ENCODE data around the gene RASSF6. TPM values are rescaled to one million over a fixed set of nuclear protein-coding genes. Genes with fewer than 3 reads are reported as not detected.
"Not testable (repeated sequence)": the region's sequence is repeated elsewhere in the genome, so short reads cannot be mapped to it uniquely, and the experiment has no call there.

Gene RASSF6
- total RNA-seq, 1 experiment from 2014 or later, result 2.4 TPM

- no peaks in the 10 kb centered on the region for H3K4me1 ChIP-seq
- CTCF ChIA-PET, result interaction anchor here (1.0 kb wide), 1 partner anchor 307 kb away, joined by 3 read pairs; no protein-coding TSS in a partner anchor
- no peaks in the 10 kb centered on the region for H3K9me3 ChIP-seq
- TF ChIP-seq, protein P1, sequence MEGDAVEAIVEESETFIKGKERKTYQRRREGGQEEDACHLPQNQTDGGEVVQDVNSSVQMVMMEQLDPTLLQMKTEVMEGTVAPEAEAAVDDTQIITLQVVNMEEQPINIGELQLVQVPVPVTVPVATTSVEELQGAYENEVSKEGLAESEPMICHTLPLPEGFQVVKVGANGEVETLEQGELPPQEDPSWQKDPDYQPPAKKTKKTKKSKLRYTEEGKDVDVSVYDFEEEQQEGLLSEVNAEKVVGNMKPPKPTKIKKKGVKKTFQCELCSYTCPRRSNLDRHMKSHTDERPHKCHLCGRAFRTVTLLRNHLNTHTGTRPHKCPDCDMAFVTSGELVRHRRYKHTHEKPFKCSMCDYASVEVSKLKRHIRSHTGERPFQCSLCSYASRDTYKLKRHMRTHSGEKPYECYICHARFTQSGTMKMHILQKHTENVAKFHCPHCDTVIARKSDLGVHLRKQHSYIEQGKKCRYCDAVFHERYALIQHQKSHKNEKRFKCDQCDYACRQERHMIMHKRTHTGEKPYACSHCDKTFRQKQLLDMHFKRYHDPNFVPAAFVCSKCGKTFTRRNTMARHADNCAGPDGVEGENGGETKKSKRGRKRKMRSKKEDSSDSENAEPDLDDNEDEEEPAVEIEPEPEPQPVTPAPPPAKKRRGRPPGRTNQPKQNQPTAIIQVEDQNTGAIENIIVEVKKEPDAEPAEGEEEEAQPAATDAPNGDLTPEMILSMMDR (IDR thresholded peaks at IDR 0.05; ENCODE audit: insufficient read depth in 1 of 2, low read depth in 1 of 2, low read length in 1 of 2, severe bottlenecking in 1 of 2, unreplicated experiment in 1 of 2), result no peak
- BruUV-seq (replicated peaks), result no TSS peak
- H3K27me3 ChIP-seq (replicated peaks; ENCODE audit: control insufficient read depth, insufficient read depth, low read length), result no peaks in the 10 kb centered on the region
- H3K4me3 ChIP-seq (ENCODE audit: low read depth, low read length), result no peak overlapping the region
- H3K9me3 Mint-ChIP-seq (ENCODE audit: unreplicated experiment), result no peaks in the 10 kb centered on the region
- H3K36me3 Mint-ChIP-seq (ENCODE audit: insufficient read depth, unreplicated experiment), result no peaks in the 10 kb centered on the region
- intact Hi-C loops (cut with micrococcal nuclease; ENCODE audit: unreplicated experiment), result no loop called here
- no peaks in the 10 kb centered on the region for H3K36me3 ChIP-seq (ENCODE audit: control insufficient read depth, insufficient read depth, low read length)
- POLR2A ChIA-PET, result no interaction called here
- no peaks in the 10 kb centered on the region for H3K27me3 Mint-ChIP-seq (ENCODE audit: insufficient read depth, unreplicated experiment)
- H3K4me3 Mint-ChIP-seq (ENCODE audit: unreplicated experiment), result no peak overlapping the region
- no peak overlapping the region for H3K27ac Mint-ChIP-seq (ENCODE audit: unreplicated experiment)
- DNase-seq, result no peak
- H3K4me1 Mint-ChIP-seq (ENCODE audit: low read depth, unreplicated experiment), result no peaks in the 10 kb centered on the region
Observed at GRCh38 chr4:73648478-73648877, 28.2 kb upstream of the RASSF6 start.

DNA sequence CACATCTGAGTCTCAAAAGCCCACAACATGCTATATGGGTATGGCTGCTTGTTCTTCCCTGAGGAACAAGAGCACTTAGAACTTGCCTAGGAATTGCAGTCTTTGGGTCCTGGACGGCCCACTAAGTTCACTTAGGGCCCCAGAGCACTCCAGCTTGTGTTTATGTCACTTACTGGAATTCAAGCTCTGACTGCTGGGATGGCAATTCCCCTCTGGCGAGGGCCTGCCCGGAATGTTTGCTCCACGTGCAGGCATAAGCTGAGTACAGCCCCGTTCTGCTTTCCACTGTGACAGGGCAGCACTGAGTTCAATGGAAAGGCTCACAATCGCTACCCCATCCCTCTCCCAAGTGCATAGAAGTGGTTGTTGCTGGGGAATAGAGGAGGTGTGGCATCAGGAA is 25.9 kb upstream of the RASSF6 start:
- Mint-ChIP-seq H3K27ac (ENCODE audit: unreplicated experiment) (no peak overlapping the region), H3K4me1 (ENCODE audit: low read depth, unreplicated experiment) (no peaks in the 10 kb centered on the region), H3K27me3 (ENCODE audit: insufficient read depth, unreplicated experiment) (peaks cover 7% of the 10 kb centered on the region), H3K9me3 (ENCODE audit: unreplicated experiment) (no peaks in the 10 kb centered on the region), H3K4me3 (ENCODE audit: unreplicated experiment) (no peak overlapping the region), H3K36me3 (ENCODE audit: insufficient read depth, unreplicated experiment) (no peaks in the 10 kb centered on the region)
- POLR2A ChIA-PET, result no interaction called here
- intact Hi-C loops (cut with micrococcal nuclease; ENCODE audit: unreplicated experiment), result no loop called here
- H3K36me3 ChIP-seq (ENCODE audit: control insufficient read depth, insufficient read depth, low read length), result no peaks in the 10 kb centered on the region
- H3K9me3 ChIP-seq, result no peaks in the 10 kb centered on the region
- no peaks in the 10 kb centered on the region for H3K27me3 ChIP-seq (replicated peaks; ENCODE audit: control insufficient read depth, insufficient read depth, low read length)
- no peak overlapping the region for H3K4me3 ChIP-seq (ENCODE audit: low read depth, low read length)
- CTCF ChIA-PET, result no interaction called here
- BruUV-seq (replicated peaks), result no TSS peak
- no peaks in the 10 kb centered on the region for H3K4me1 ChIP-seq
- TF ChIP-seq, protein P1 (IDR thresholded peaks at IDR 0.05; ENCODE audit: insufficient read depth in 1 of 2, low read depth in 1 of 2, low read length in 1 of 2, severe bottlenecking in 1 of 2, unreplicated experiment in 1 of 2), result no peak
- DNase-seq, result no peak

GRCh38 chr4:73631565-73632226 is 11.5 kb upstream of the RASSF6 start:
- Mint-ChIP-seq H3K27ac (ENCODE audit: unreplicated experiment) (no peak overlapping the region), H3K36me3 (ENCODE audit: insufficient read depth, unreplicated experiment) (no peaks in the 10 kb centered on the region), H3K9me3 (ENCODE audit: unreplicated experiment) (peaks cover 7% of the 10 kb centered on the region), H3K4me3 (ENCODE audit: unreplicated experiment) (no peak overlapping the region), H3K4me1 (ENCODE audit: low read depth, unreplicated experiment) (no peaks in the 10 kb centered on the region), H3K27me3 (ENCODE audit: insufficient read depth, unreplicated experiment) (peaks cover 14% of the 10 kb centered on the region)
- Histone ChIP-seq H3K27me3 (replicated peaks; ENCODE audit: control insufficient read depth, insufficient read depth, low read length) (no peaks in the 10 kb centered on the region), H3K9me3 (0 out of 2 replicates have a peak, but pooled peaks cover 3% of the 10 kb centered on the region), H3K4me1 (no peaks in the 10 kb centered on the region), H3K36me3 (ENCODE audit: control insufficient read depth, insufficient read depth, low read length) (no peaks in the 10 kb centered on the region), H3K4me3 (ENCODE audit: low read depth, low read length) (no peak overlapping the region)
- intact Hi-C loops (cut with micrococcal nuclease; ENCODE audit: unreplicated experiment), result no loop called here
- CTCF ChIA-PET, result no interaction called here
- POLR2A ChIA-PET, result no interaction called here
- TF ChIP-seq, protein P1 (IDR thresholded peaks at IDR 0.05; ENCODE audit: insufficient read depth in 1 of 2, low read depth in 1 of 2, low read length in 1 of 2, severe bottlenecking in 1 of 2, unreplicated experiment in 1 of 2), result no peak
- BruUV-seq (replicated peaks), result no TSS peak
- DNase-seq, result no peak

DNA sequence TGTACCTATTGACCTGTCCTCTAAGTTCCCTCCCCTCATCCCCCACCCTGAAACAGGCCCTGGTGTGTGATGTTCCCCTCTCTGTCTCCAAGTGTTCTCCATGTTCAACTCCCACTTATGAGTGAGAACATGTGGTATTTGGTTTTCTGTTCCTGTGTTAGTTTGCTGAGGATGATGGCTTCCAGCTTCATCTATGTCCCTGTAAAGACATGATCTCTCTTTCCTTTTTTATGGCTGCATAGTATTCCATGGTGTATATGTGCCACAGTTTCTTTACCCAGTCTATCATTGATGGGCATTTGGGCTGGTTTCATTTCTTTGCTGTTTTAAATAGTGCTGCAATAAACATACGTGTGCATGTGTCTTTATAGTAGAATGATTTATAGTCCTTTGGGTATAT is 8.6 kb upstream of the RASSF6 start:
- CTCF ChIA-PET; H3K4me3 ChIP-seq (ENCODE audit: low read depth, low read length); H3K9me3 ChIP-seq; DNase-seq; H3K4me3 Mint-ChIP-seq (ENCODE audit: unreplicated experiment); H3K27me3 Mint-ChIP-seq (ENCODE audit: insufficient read depth, unreplicated experiment); intact Hi-C loops (cut with micrococcal nuclease; ENCODE audit: unreplicated experiment); H3K4me1 Mint-ChIP-seq (ENCODE audit: low read depth, unreplicated experiment); H3K9me3 Mint-ChIP-seq (ENCODE audit: unreplicated experiment); H3K27me3 ChIP-seq (replicated peaks; ENCODE audit: control insufficient read depth, insufficient read depth, low read length); H3K4me1 ChIP-seq; POLR2A ChIA-PET; H3K27ac Mint-ChIP-seq (ENCODE audit: unreplicated experiment); H3K36me3 Mint-ChIP-seq (ENCODE audit: insufficient read depth, unreplicated experiment); H3K36me3 ChIP-seq (ENCODE audit: control insufficient read depth, insufficient read depth, low read length); BruUV-seq (replicated peaks): not testable (repeated sequence)
